H7 (cell line): Measurements from ENCODE around the gene LPAR4. TPM values are rescaled to one million over a fixed set of nuclear protein-coding genes. Genes with fewer than 3 reads are reported as not detected.

ENCODE experiments used
- DNase-seq: peaks from one replicate; pipeline ENCODE4 v3.0.0; 2012
- H3K27me3 ChIP-seq: 2 replicates; pipeline ENCODE4 v1.6.0; 2011; ENCODE audit warnings: mild to moderate bottlenecking, low read length; ENCODE audit not compliant: control insufficient read depth, insufficient read depth
- H3K36me3 ChIP-seq: replicated peaks from 2 replicates; pipeline ENCODE4 v1.5.1; 2011; ENCODE audit warnings: low read length; ENCODE audit not compliant: control insufficient read depth, insufficient read depth
- H3K4me3 ChIP-seq: 2 replicates; pipeline ENCODE4 v1.5.1; 2011; ENCODE audit warnings: low read depth, mild to moderate bottlenecking, control low read depth, low read length, moderate library complexity; ENCODE audit not compliant: insufficient read depth
- total RNA-seq: library from RNA; depleted of rRNA; stranded (reverse); fragments of >200 nt; shearing (Covaris generic); gene quantifications from 2 replicates; pipeline ENCODE4 v1.2.3, GENCODE V29; 2014; rRNA removed

The LPAR4 gene
- 2.9 and 3.3 TPM in 2 replicates for total RNA-seq

- Histone ChIP-seq H3K27me3 (no peaks in the 10 kb centered on the region), H3K4me3 (peak within 1 kb of the TSS; percentile 10; the same call in 1 of the 2 replicates), H3K36me3 (no peaks in the 10 kb centered on the region)
- peak; percentile 4 for DNase-seq
Observed at GRCh38 chrX:78747489-78747888, at the start of gene LPAR4. TSS of gene LPAR4 (plus strand) at chrX:78747720. CDS start at chrX:78754870, 7,150 bp downstream.

DNA sequence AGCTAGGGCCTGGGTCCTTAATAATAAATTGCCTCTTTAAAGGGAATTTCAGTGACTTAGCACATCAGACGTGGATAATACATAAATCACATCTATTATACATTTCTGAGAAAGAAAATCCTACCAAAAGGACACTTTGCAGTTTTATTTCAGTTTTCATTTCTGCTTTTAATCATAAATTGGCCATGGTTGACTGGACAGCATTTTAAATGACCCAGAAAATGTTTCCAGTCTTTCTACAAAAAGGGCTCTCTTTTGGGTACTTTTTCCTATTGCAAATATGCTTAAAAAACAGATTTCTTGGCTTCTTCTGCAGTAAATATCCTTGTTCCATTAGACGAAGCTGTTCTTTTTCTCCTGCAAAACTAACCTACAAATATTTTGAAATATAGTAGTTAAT lies 41.4 kb upstream of the LPAR4 start:
- Histone ChIP-seq H3K36me3 (no peaks in the 10 kb centered on the region), H3K4me3 (no peak overlapping the region), H3K27me3 (no peaks in the 10 kb centered on the region)
- DNase-seq, result no peak

DNA sequence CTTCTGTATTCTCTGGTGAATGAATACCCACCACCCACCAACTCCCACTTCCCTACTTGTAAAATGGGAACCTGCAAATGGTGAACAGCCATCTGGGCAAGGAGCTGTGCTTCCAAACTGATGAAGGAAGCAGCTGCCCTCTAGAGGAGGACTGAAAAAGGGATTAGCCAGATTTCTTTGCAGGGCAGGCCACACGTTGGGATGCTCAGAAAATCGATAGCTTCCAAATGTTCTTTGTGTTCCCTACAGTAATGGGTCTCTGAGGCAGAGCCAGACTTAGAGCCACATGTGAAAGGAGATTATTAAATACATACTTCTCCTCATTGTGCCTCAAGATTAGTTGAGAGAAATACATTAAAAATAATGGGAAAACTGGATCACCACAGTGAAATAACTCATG lies 39.3 kb upstream of the LPAR4 start:
- no peaks in the 10 kb centered on the region for H3K36me3 ChIP-seq
- DNase-seq, result peak; percentile 11
- no peaks in the 10 kb centered on the region for H3K27me3 ChIP-seq
- H3K4me3 ChIP-seq, result no peak overlapping the region

DNA sequence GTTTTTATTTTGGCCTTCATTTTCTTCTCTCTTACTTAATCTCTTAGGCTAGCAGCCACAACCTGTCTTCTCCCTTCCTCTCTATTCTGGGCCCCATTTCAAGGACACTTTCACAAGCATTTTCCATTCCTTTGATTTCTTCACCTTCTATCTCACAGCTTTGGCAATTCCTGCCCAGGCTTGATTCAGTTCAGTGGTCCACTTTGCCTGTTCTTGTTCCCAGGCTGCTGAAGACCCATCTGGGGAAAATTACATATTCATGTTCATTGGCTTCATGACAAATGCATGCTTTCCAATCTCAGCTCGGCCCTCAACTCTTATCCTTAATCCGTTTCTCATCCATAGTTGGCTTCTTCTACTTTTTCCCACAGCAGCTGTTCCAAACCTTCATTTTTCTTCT lies 38.7 kb upstream of the LPAR4 start:
- no peak for DNase-seq
- no peaks in the 10 kb centered on the region for H3K36me3 ChIP-seq
- H3K4me3 ChIP-seq, result no peak overlapping the region
- H3K27me3 ChIP-seq, result no peaks in the 10 kb centered on the region

GRCh38 chrX:78710171-78710570 lies 37.3 kb upstream of the LPAR4 start:
- H3K36me3 ChIP-seq, result no peaks in the 10 kb centered on the region
- DNase-seq, result no peak
- no peak overlapping the region for H3K4me3 ChIP-seq
- H3K27me3 ChIP-seq, result no peaks in the 10 kb centered on the region

DNA sequence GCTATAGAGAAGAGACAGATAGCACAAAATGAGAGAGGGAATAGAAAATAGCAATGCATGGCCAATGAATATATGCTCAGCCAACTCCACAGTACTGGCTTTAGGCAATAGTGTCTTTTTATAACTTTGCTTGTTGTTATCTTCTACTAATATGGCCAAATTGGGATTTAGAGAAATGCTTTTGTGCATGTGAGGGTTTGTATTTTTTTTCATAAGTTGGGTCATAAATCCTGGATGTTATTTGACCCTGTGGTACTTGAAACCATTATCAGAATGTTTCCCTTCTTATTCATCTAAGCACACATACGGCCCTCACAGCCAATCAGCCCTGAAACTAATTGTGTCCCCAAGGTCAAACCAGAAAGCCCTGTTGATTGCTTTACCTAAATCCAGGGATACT lies 35.2 kb upstream of the LPAR4 start:
- Histone ChIP-seq H3K36me3 (no peaks in the 10 kb centered on the region), H3K27me3 (no peaks in the 10 kb centered on the region), H3K4me3 (no peak overlapping the region)
- DNase-seq, result no peak

DNA sequence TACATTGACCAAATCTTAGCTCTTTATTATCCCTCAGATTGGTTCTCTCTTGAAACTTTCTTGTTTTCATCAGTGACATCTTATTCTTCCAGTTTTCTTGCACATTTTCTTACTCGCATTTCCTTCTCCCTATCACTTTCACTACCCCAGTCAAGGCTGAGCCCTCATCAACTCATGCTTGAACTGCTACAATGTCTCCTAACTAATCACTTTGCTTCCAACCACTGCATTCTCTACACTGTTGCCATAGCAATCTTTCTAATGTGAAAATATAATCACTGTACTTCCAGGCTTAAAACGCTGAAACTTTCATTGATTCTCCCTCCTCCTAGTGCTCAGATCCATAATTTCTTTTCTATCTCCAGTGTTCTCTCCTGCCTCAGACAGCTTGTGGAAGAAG lies 22.2 kb upstream of the LPAR4 start:
- Histone ChIP-seq H3K36me3 (no peaks in the 10 kb centered on the region), H3K27me3 (no peaks in the 10 kb centered on the region), H3K4me3 (no peak overlapping the region)
- no peak for DNase-seq

DNA sequence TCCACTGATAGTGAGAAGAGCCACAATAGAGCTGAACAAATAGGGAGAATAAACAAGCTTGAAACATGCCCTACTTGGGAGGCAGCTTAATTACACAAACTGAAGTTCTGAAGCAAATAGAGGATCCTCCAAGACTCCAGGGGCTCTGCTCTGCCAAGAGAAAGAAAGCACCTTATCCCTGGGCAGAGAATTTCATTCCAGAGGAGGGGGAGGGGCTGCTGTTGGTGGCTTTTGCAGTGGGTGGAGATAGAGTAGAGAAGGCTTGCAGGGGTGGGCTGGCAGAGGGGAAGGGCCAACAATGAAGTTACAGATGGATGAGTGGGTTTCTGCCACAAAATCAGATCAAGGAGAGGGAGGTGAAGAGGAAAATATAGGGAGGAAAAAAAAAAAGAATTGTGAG lies 1.0 kb upstream of the LPAR4 start:
- DNase-seq, result peak; percentile 5
- no peaks in the 10 kb centered on the region for H3K27me3 ChIP-seq
- H3K36me3 ChIP-seq, result no peaks in the 10 kb centered on the region
- H3K4me3 ChIP-seq, result no peak overlapping the region

GRCh38 chrX:78747971-78748370 lies 451 bp downstream of the LPAR4 start:
- no peak for DNase-seq
- Histone ChIP-seq H3K27me3 (no peaks in the 10 kb centered on the region), H3K36me3 (no peaks in the 10 kb centered on the region), H3K4me3 (peak overlapping the region; percentile 10; the same call in 1 of the 2 replicates)

- DNase-seq, result no peak
- no peaks in the 10 kb centered on the region for H3K36me3 ChIP-seq
- no peaks in the 10 kb centered on the region for H3K27me3 ChIP-seq
- H3K4me3 ChIP-seq, result no peak overlapping the region
Observed at GRCh38 chrX:78748846-78749245, 1.3 kb downstream of the LPAR4 start.

DNA sequence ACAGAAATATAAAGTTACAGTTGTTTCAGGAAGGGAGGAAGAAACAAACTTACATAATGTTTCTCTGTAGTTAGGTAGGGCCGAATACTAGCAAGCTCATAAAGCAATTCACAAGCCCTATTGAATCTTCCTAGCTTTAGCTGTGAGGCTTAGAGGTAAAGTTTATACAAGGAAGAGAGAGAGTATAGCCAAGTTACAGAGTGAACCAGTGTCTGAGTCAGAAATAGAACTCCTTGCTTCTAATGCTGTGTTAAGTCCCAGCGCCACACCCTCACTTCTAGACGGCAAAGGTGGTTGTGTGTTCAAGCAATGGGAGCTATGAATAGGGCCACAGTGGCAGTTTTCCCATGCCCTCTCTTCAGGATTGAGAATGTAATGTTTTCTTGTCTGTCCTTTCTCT lies 6.1 kb downstream of the LPAR4 start:
- Histone ChIP-seq H3K27me3 (no peaks in the 10 kb centered on the region), H3K36me3 (no peaks in the 10 kb centered on the region), H3K4me3 (no peak overlapping the region)
- no peak for DNase-seq

DNA sequence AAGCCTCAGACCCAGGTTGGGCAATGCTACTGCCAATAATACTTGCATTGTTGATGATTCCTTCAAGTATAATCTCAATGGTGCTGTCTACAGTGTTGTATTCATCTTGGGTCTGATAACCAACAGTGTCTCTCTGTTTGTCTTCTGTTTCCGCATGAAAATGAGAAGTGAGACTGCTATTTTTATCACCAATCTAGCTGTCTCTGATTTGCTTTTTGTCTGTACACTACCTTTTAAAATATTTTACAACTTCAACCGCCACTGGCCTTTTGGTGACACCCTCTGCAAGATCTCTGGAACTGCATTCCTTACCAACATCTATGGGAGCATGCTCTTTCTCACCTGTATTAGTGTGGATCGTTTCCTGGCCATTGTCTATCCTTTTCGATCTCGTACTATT lies 7.4 kb downstream of the LPAR4 start:
- no peak for DNase-seq
- Histone ChIP-seq H3K4me3 (no peak overlapping the region), H3K27me3 (no peaks in the 10 kb centered on the region), H3K36me3 (no peaks in the 10 kb centered on the region)

DNA sequence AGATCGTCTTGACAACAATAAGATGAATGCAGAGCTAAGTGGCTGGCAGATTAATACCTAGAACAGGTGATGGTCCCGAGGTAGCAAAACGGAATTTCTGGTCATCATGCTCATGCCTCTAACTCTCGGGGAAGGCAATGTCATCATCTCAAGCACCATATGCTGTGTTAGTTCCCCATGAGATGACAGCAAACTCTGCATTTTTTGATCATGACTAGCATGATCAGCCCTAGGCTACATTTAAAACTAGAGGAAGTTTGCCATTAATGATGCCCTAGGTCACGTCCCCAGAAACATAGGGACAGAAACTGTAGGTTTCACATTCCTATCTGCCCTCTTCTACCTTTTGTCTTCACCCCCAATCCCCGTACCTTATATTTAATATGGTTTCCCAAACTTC lies 11.6 kb downstream of the LPAR4 start:
- no peaks in the 10 kb centered on the region for H3K27me3 ChIP-seq
- H3K4me3 ChIP-seq, result no peak overlapping the region
- no peaks in the 10 kb centered on the region for H3K36me3 ChIP-seq
- DNase-seq, result no peak

DNA sequence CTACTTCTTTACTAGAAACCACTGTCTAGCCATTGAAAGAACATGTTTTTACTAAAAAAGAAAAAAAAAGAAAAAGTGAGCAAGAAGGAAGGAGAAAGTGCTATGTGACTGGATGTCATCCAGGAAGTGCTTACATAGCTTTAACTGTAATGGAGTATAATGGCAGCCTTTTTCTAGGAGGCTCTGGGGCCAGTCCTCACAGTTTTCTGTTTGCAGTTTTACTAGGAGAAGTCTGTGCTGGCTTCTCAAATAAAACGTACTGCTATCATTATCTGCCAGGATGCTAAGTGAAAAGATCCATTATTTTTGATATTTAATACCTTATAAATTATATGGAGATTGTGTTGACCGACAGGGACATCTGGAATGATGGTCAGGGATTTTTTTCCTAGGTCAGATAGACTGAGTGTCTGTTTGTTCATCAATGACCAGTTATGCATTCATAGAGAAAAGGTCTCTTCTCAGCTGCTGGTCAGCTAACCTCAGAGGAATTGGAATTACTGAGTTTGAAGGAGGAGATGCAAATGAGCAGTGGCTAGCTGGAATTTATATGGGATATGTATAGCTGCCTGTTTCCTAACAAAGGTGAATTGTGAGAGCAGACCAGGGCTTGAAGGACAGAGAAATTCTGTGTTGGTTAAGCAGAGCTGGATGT lies 21.7 kb downstream of the LPAR4 start:
- no peaks in the 10 kb centered on the region for H3K27me3 ChIP-seq
- no peak overlapping the region for H3K4me3 ChIP-seq
- no peak for DNase-seq
- H3K36me3 ChIP-seq, result no peaks in the 10 kb centered on the region

- no peak for DNase-seq
Observed at GRCh38 chrX:78769946-78770345, 22.4 kb downstream of the LPAR4 start.

DNA sequence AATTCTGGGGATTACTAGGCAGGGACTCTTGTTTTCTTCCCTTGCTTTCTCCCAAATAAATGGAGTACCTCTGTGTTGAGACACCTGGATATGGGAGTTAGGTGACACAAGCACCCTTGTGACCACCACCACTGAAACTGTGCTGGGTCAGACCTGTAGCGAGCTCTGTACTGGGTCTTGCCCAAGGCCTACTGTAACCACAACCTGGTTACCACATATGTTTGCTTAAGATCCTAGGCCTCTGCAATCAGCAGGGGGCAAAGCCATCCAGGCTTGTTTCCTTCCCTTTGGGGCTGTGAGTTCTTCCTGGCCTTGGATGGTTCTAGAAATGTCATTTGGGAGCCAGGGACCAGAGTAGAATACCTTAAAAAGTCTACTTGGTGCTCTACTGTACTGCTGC lies 49.4 kb downstream of the LPAR4 start:
- Histone ChIP-seq H3K4me3 (no peak overlapping the region), H3K27me3 (no peaks in the 10 kb centered on the region), H3K36me3 (no peaks in the 10 kb centered on the region)
- DNase-seq, result no peak

More at GRCh38 chrX:78769946-78770345, 22.4 kb downstream of the LPAR4 start:
- Histone ChIP-seq H3K36me3 (no peaks in the 10 kb centered on the region), H3K27me3 (no peaks in the 10 kb centered on the region), H3K4me3 (no peak overlapping the region)
